Erythroblast (primary cell): ENCODE data around the gene GPR139.

Experiments used
- GATA1 ChIP-seq: IDR thresholded peaks from 2 replicates; pipeline ENCODE4 v1.6.1; 2011; ENCODE audit warnings: low read depth, mild to moderate bottlenecking, control low read depth, low read length, moderate library complexity
- POLR2A ChIP-seq: IDR thresholded peaks from 2 replicates; pipeline ENCODE4 v1.6.1; 2011; ENCODE audit warnings: mild to moderate bottlenecking, low read length

GRCh38 chr16:20064931-20065330 lies 8.8 kb downstream of the GPR139 start:
- TF ChIP-seq POLR2A (no peak), GATA1 (no peak)
